Panc1 (cell line): Measurements from ENCODE around the gene FAM163B.

Experiments
- CTCF ChIP-seq: fragments of 450-650 bp; IDR thresholded peaks from 2 replicates; pipeline ENCODE4 v1.5.1; 2017; ENCODE audit warnings: mild to moderate bottlenecking
- SIN3A ChIP-seq: IDR thresholded peaks from 2 replicates; pipeline ENCODE4 v1.6.1; 2012; ENCODE audit warnings: low read depth, mild to moderate bottlenecking, low read length, moderate library complexity, borderline replicate concordance; ENCODE audit not compliant: insufficient read depth

DNA sequence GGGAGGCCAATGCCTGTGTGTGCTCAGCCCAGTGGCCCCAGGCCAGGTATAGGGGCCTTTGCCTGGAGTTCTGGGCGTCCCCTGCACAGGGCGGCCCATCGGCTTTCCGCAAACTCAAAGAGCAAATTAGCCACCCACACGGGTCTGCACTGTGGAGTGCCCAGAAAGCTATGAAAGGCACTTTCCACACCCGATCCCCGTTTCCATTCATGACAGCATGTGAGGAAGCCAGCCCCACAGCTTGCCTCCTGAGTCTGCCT is 32.1 kb upstream of the FAM163B start:
- TF ChIP-seq CTCF (no peak), SIN3A (no peak)
